SK-N-SH (cell line): Measurements from ENCODE around the gene TULP4.

Source experiments
- GABPA ChIP-seq: IDR thresholded peaks from 2 replicates; pipeline ENCODE4 v1.4.0; 2012; ENCODE audit warnings: low read depth, mild to moderate bottlenecking
- JUND ChIP-seq: IDR thresholded peaks from 2 replicates; pipeline ENCODE4 v1.4.0; 2012
- POLR2AphosphoS5 ChIP-seq: IDR thresholded peaks from 2 replicates; pipeline ENCODE4 v1.6.1; 2012; ENCODE audit warnings: low read depth, low read length
- REST ChIP-seq: IDR thresholded peaks from 2 replicates; pipeline ENCODE4 v1.6.1; 2012; ENCODE audit warnings: mild to moderate bottlenecking, low read depth, low read length, moderate library complexity
- SIN3A ChIP-seq: IDR thresholded peaks from 2 replicates; pipeline ENCODE4 v1.6.1; 2012; ENCODE audit warnings: low read depth, mild to moderate bottlenecking, low read length, moderate library complexity, borderline replicate concordance
- TAF1 ChIP-seq: IDR thresholded peaks from 2 replicates; pipeline ENCODE4 v1.6.1; 2012; ENCODE audit warnings: low read depth, mild to moderate bottlenecking, low read length, moderate library complexity, borderline replicate concordance
- USF2 ChIP-seq: fragments of 150-350 bp; IDR thresholded peaks from 2 replicates; pipeline ENCODE4 v1.6.1; 2017; ENCODE audit warnings: antibody characterized with exemption, low read length, low read depth, borderline replicate concordance
- TF ChIP-seq, protein P1 (sequence below): IDR thresholded peaks from 2 replicates; pipeline ENCODE4 v1.4.0; 2012; ENCODE audit warnings: low read depth

- TF ChIP-seq, protein P1, sequence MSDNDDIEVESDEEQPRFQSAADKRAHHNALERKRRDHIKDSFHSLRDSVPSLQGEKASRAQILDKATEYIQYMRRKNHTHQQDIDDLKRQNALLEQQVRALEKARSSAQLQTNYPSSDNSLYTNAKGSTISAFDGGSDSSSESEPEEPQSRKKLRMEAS, result no peak
- TF ChIP-seq JUND, result no peak
- no peak for TF ChIP-seq TAF1
- no peak for TF ChIP-seq POLR2AphosphoS5
- TF ChIP-seq SIN3A, result no peak
- TF ChIP-seq USF2, result no peak
- no peak for TF ChIP-seq REST
- no peak for TF ChIP-seq GABPA
Observed at GRCh38 chr6:158399040-158399700, 86.9 kb downstream of the TULP4 start.
